Subcutaneous adipose tissue (tissue), 4 donors: ENCODE data around the gene CEBPE. TPM values are rescaled to one million over a fixed set of nuclear protein-coding genes. Genes with fewer than 3 reads are reported as not detected.

Experiments used
- total RNA-seq, 4 donors: library from RNA; depleted of rRNA; stranded (reverse); fragments of >200 nt; gene quantifications; one replicate each; pipeline ENCODE4 v1.1.0, GENCODE V29; 2016
- TF ChIP-seq, protein P1 (sequence below): fragments of 450-650 bp; IDR thresholded peaks from one replicate; pipeline ENCODE4 v1.5.1; 2016; ENCODE audit warnings: low read depth, mild to moderate bottlenecking, control low read depth, antibody characterized with exemption, moderate library complexity

The CEBPE gene
- total RNA-seq, 4 donors from 2014 or later: 0.68 TPM; not detected in 3

DNA sequence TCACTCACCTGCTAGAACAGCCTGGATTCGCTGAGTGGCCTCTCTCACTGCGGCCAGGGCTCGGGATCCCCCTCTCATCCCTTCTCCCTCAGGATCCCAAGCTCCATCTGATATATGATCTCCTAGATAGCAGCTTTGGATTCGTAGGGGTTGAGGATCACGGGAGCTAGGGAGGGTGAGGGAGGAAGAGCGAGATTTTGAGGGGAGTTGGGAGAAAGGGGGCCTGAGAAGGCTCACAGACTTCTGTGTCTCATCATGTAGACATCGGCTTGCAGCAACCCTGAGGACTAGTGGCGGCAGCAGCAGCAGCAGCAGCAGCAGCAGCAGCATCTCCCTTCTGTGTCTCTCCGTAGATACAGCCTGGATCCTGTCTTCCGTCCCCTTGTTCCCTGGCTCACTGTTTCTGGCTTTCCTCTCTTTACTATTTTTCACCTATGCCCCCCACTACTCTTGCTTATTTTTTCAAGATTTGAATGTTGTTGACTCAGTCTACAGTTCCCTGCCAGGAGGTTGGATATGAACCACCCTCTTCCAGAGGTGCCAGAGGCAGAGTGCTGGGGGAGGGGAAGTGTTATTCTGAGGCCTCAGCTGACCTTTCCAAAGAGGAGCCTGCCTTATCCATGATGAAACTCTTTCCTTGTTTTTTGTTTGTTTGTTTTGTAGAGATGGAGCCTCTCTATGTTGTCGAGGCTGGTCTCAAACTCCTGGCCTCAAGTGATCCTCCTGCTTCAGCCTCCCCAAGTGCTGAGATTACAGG, 14.3 kb downstream of the CEBPE start, which contains the start of gene CIROP:
TSS of gene CIROP (minus strand) at position 399 of the 757 bp plus-strand sequence. CDS start at position 330, 69 bp downstream.
- TF ChIP-seq, protein P1, sequence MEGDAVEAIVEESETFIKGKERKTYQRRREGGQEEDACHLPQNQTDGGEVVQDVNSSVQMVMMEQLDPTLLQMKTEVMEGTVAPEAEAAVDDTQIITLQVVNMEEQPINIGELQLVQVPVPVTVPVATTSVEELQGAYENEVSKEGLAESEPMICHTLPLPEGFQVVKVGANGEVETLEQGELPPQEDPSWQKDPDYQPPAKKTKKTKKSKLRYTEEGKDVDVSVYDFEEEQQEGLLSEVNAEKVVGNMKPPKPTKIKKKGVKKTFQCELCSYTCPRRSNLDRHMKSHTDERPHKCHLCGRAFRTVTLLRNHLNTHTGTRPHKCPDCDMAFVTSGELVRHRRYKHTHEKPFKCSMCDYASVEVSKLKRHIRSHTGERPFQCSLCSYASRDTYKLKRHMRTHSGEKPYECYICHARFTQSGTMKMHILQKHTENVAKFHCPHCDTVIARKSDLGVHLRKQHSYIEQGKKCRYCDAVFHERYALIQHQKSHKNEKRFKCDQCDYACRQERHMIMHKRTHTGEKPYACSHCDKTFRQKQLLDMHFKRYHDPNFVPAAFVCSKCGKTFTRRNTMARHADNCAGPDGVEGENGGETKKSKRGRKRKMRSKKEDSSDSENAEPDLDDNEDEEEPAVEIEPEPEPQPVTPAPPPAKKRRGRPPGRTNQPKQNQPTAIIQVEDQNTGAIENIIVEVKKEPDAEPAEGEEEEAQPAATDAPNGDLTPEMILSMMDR: no peak

DNA sequence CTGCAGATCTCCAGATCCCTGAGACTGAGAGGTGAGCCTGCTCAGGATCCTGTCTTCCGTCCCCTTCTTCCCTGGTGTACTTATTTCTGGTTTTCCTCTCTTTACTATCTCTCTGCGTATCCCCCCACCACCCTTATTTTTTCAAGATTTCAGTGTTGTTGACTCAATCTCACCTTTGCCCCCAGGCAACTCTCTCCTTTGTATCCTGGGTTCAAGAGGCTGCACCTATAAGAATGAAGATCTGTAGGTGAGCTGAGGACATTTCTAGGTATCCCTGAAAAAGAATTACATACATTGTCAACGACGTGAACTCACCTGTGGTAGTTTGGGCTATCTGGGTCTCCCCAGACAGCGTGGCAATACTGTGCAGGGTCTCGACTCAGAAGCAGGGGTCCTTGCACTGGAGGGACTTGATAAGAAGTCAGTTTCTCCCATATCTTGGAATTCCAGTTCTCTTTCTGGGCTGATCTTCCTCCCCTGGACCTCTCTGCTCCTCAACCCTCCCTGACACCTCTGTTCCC, 14.9 kb downstream of the CEBPE start:
- TF ChIP-seq, protein P1: no peak

DNA sequence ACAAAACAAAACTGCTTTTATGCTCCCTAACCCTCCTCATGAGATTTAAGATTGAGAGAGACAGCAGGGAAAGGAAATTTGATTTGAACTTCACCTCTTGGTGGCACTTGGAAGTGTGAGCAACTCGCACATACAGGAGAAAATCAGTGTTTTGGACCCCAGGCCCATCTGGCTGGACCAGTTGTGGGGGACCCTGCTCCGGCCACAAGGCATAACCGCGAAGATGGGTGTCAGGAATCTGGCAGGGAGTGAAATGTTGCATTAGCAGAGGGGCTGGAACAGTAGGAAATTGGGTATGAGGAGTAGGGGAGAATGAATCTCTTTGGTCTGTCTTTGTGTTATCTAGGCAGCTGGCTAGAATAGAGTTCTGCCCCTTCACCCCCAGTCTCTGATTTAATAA, 15.5 kb downstream of the CEBPE start:
- TF ChIP-seq, protein P1: no peak

DNA sequence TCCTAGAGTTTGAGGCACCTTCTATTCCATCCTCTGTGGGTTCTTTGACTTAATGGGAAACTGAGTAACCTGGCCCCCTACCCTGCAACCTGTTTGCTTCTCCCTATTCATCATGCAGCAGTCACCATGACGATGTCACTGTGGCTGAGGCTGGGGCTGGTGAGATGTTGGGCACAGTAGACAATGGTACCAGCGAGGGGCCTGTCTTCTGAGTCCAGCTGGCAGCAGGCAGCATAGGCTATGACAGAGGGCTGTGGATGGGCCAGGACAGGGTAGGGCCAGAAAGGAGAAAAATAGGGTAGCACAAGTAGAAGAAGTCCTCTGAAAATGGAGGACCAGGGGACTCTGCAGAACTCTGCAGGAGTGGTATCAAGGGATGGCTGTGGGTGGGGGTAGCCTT, 16.3 kb downstream of the CEBPE start:
- TF ChIP-seq, protein P1: no peak

DNA sequence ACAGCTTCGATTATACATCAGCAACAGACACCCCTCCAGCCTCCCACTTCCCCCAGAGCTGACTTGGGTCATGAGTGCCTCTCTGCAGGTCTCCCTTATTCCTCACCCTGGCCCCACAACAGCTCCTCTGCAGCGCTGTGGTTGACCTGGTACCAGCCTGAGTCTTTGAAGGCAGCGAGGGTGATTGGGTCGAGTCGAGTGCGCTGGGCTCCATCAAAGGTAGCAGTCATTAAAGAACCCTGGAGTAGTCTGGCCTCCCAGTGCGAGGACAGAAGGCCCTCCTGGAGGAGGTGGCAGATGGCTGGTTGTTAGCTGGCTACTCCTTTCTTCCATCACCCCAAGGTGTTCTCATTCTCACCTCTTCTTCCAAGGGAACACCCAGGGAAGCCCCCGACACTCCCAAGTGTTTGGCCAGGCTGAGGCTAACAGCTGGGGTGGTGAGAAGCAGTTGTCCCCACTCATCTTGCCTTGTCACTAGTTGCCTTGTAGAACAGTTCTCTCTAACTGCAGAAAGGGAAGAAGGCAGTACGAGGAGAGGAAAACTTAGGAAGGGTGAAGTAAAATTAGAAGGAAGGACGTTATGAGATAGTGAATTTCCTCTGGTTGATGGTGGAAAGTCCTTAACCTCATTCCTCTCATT, 16.9 kb downstream of the CEBPE start:
- TF ChIP-seq, protein P1: no peak

DNA sequence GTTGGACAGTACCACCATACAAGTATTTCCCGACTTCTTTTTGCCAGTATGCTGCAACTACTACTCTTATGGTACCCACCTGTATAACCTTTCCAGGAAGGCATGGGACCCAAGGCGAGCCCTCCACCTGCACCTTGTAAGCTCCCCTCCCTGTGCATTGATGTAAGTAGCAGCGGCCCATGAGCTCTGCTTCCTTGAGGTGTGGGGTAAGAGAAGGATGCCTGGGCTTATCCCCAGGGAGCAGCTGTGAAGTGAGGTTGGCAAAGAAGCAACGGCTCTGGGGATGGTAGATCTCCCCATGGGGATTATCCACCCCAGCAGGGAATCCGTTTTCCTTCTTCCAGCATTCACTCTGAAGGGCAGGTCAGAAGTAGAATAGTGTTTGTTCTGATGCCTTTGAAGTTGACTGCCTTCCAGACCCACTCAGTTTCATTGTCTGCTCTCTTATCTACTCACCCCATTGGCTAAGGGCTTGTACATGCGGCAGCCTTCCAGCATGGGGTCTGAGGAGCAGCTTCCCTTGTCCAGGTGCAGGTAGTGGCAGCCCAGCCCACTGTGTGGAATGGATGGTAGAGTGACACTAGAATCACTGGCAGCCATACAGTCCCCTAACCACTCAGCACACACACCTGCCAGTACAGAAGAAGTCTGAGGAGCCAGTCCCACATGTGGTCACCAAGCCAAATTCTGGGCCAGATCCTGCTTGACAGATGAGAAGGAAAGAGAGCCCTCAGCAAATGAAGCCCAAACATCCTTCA, 17.7 kb downstream of the CEBPE start:
- TF ChIP-seq, protein P1: no peak
